K562 (cell line): Measurements from ENCODE around the gene PILRA. TPM values are rescaled to one million over a fixed set of nuclear protein-coding genes. Genes with fewer than 3 reads are reported as not detected.

Experiments used
- ATF6 ChIP-seq: sonication (generic); formaldehyde crosslinking; IDR thresholded peaks from 2 replicates; pipeline ENCODE4 v1.4.0; 2020; ENCODE audit warnings: mild to moderate bottlenecking, missing genetic modification reagents
- ELF4 ChIP-seq: fragments of 450-650 bp; formaldehyde crosslinking; IDR thresholded peaks from 2 replicates; pipeline ENCODE4 v1.4.0; 2022; ENCODE audit warnings: missing genetic modification characterization
- HINFP ChIP-seq: fragments of 450-650 bp; conservative IDR thresholded peaks from 2 replicates; pipeline ENCODE4 v1.6.1; 2016; ENCODE audit warnings: missing genetic modification characterization, low read depth, mild to moderate bottlenecking, control low read depth, missing compliant biosample characterization
- KDM2B ChIP-seq: fragments of 250-450 bp; sonication (Bioruptor Pico); IDR thresholded peaks from 2 replicates; pipeline ENCODE4 v1.8.0; 2021; ENCODE audit warnings: mild to moderate bottlenecking, moderate library complexity
- KLF16 ChIP-seq: IDR thresholded peaks from 2 replicates; pipeline ENCODE4 v1.6.1; 2016; ENCODE audit warnings: antibody characterized with exemption
- NRF1 ChIP-seq, 2 experiments: fragments of 450-650 bp; IDR thresholded peaks in 1 of 2; conservative IDR thresholded peaks in 1 of 2; 2 replicates each; pipeline ENCODE4 v1.6.1; 2014; ENCODE audit warnings: mild to moderate bottlenecking in 2 of 2
- RBFOX2 ChIP-seq: fragments of 200-400 bp; formaldehyde crosslinking; IDR thresholded peaks from 2 replicates; pipeline ENCODE4 v1.6.1; 2017; ENCODE audit warnings: low read depth, mild to moderate bottlenecking, low read length, moderate library complexity
- SMARCA5 ChIP-seq: fragments of 450-650 bp; IDR thresholded peaks from 2 replicates; pipeline ENCODE4 v1.6.1; 2016
- STAT6 ChIP-seq: sonication (generic); formaldehyde crosslinking; IDR thresholded peaks from 2 replicates; pipeline ENCODE4 v1.8.1; 2023; ENCODE audit warnings: mild to moderate bottlenecking, missing genetic modification reagents
- SUPT5H ChIP-seq: fragments of 450-650 bp; IDR thresholded peaks from 2 replicates; pipeline ENCODE4 v1.6.1; 2016
- TEAD1 ChIP-seq, 2 experiments: fragments of 450-650 bp in 1 of 2; sonication (generic) in 1 of 2; formaldehyde crosslinking; IDR thresholded peaks; 2 replicates each; pipeline versions ENCODE4 v1.4.0 to v1.8.0; 2020 to 2022; ENCODE audit warnings: mild to moderate bottlenecking in 2 of 2, missing genetic modification reagents in 1 of 2
- TGIF2 ChIP-seq: sonication (generic); formaldehyde crosslinking; IDR thresholded peaks from 2 replicates; pipeline ENCODE4 v1.8.1; 2022; ENCODE audit warnings: mild to moderate bottlenecking, missing genetic modification reagents, moderate library complexity
- THAP7 ChIP-seq: fragments of 250-450 bp; sonication (Bioruptor Pico); IDR thresholded peaks from 2 replicates; pipeline ENCODE4 v1.5.0; 2021
- YY1 ChIP-seq, 3 experiments: IDR thresholded peaks; 2 replicates each; pipeline ENCODE4 v1.6.1; 2011; ENCODE audit warnings: low read length in 2 of 3, mild to moderate bottlenecking in 2 of 3, moderate library complexity in 2 of 3, borderline replicate concordance in 1 of 3, control low read depth in 1 of 3, low read depth in 1 of 3; ENCODE audit not compliant: insufficient read depth in 3 of 3, insufficient replicate concordance in 2 of 3, control insufficient read depth in 1 of 3, insufficient read length in 1 of 3; ENCODE audit errors: extremely low read depth in 1 of 3
- ZBTB2 ChIP-seq: fragments of 450-650 bp; IDR thresholded peaks from 2 replicates; pipeline ENCODE4 v1.6.1; 2016; ENCODE audit warnings: antibody characterized with exemption
- ZKSCAN3 ChIP-seq: fragments of 250-450 bp; sonication (Bioruptor Pico); IDR thresholded peaks from 2 replicates; pipeline ENCODE4 v1.4.0; 2020
- ZNF174 ChIP-seq: fragments of 250-450 bp; sonication (Bioruptor Pico); IDR thresholded peaks from 2 replicates; pipeline ENCODE4 v1.4.0; 2020; ENCODE audit warnings: mild to moderate bottlenecking
- ZNF77 ChIP-seq: fragments of 250-450 bp; sonication (Bioruptor Pico); IDR thresholded peaks from 2 replicates; pipeline ENCODE4 v1.5.0; 2020
- polyA plus RNA-seq, 8 experiments: library from polyadenylated mRNA; depleted of rRNA in 4 of 8; stranded (reverse) in 5 of 8; unstranded in 3 of 8; fragments of >200 nt; fragmentation: Nextera tagmentation in 2 of 8; fragmentation: Illumina TruSeq in 1 of 8; extraction: Ambion mirVana in 2 of 8; extraction: Trizol in 1 of 8; gene quantifications; 2 replicates each; pipeline versions ENCODE4 v1.2.1 to v1.2.3, GENCODE V29; 2011 to 2014; ENCODE audit warnings: inconsistent platforms in 1 of 8, missing spikeins in 1 of 8
- total RNA-seq, 7 experiments: library from RNA; depleted of rRNA in 6 of 7; stranded (reverse); fragments of >200 nt in 6 of 7; fragmentation: Illumina TruSeq in 2 of 7; extraction: Trizol in 2 of 7; gene quantifications; 2 replicates each; pipeline versions ENCODE4 v1.2.1 to v1.2.3, GENCODE V29; 2011 to 2021; ENCODE audit warnings: low replicate concordance in 1 of 7

The PILRA gene
- total and polyA plus RNA-seq, 9 of the 15 experiments (the other 6 are each of a cell fraction or from before 2014, with no cell fraction given): 0.13 to 1.8 (median 0.62) TPM

GRCh38 chr7:100429637-100430492 is 56.6 kb downstream of the PILRA start, which contains the start of gene MEPCE (continued):
- TF ChIP-seq ATF6 (CRISPR knock-in tag) (0 out of 2 replicates have a peak, but pooled peaks have one; percentile 41), ZKSCAN3 (no peak), SMARCA5 (0 out of 2 replicates have a peak, but pooled peaks have one; percentile 12), YY1 (IDR thresholded peaks at IDR 0.05; ENCODE audit: borderline replicate concordance in 1 of 3, control insufficient read depth in 1 of 3, extremely low read depth in 1 of 3, insufficient read depth in 3 of 3, insufficient read length in 1 of 3, insufficient replicate concordance in 2 of 3, low read depth in 1 of 3, low read length in 2 of 3) (peak in 2 of 3 experiments; percentile 34 to 40), KLF16 (peak; percentile 63; the same call in 1 of the 2 replicates), TEAD1 (CRISPR knock-in tag; IDR thresholded peaks at IDR 0.05) (peak; percentile 16 to 71; a peak in 2 of 4 replicates), KDM2B (CRISPR knock-in tag) (no peak; the same call in 1 of the 2 replicates), STAT6 (CRISPR knock-in tag) (peak; percentile 72; the same call in 1 of the 2 replicates), RBFOX2 (peak; percentile 95), HINFP (tag) (no peak), THAP7 (CRISPR knock-in tag) (peak; percentile 88), SUPT5H (peak; percentile 80), ELF4 (CRISPR knock-in tag) (0 out of 2 replicates have a peak, but pooled peaks have one; percentile 0), TGIF2 (peak; percentile 51; the same call in 1 of the 2 replicates), ZBTB2 (peak; percentile 96), ZNF77 (CRISPR knock-in tag) (0 out of 2 replicates have a peak, but pooled peaks have one; percentile 38), ZNF174 (CRISPR knock-in tag) (no peak), NRF1 (conservative IDR thresholded peaks at IDR 0.05 in 1 of 2, IDR thresholded peaks at IDR 0.05 in 1 of 2) (peak; percentile 94 to 95; a peak in 3 of 4 replicates)
